SK-N-SH treated with all-trans-retinoic acid at 6 μM for 48 hours (cell line): ENCODE results near the gene IDH3B.

Experiments used
- PPARA ChIP-seq: fragments of 250-450 bp; sonication (Bioruptor Pico); IDR thresholded peaks from 2 replicates; pipeline ENCODE4 v1.5.0; 2020; ENCODE audit warnings: mild to moderate bottlenecking, borderline replicate concordance
- TF ChIP-seq, protein P1 (sequence below): fragments of 250-450 bp; sonication (Bioruptor Pico); IDR thresholded peaks from 2 replicates; pipeline ENCODE4 v1.8.0; 2020; ENCODE audit warnings: mild to moderate bottlenecking, moderate library complexity, borderline replicate concordance
- TF ChIP-seq, protein P2 (sequence below): fragments of 250-450 bp; sonication (Bioruptor Pico); IDR thresholded peaks from 2 replicates; pipeline ENCODE4 v1.5.1; 2021; ENCODE audit warnings: mild to moderate bottlenecking, moderate library complexity

DNA sequence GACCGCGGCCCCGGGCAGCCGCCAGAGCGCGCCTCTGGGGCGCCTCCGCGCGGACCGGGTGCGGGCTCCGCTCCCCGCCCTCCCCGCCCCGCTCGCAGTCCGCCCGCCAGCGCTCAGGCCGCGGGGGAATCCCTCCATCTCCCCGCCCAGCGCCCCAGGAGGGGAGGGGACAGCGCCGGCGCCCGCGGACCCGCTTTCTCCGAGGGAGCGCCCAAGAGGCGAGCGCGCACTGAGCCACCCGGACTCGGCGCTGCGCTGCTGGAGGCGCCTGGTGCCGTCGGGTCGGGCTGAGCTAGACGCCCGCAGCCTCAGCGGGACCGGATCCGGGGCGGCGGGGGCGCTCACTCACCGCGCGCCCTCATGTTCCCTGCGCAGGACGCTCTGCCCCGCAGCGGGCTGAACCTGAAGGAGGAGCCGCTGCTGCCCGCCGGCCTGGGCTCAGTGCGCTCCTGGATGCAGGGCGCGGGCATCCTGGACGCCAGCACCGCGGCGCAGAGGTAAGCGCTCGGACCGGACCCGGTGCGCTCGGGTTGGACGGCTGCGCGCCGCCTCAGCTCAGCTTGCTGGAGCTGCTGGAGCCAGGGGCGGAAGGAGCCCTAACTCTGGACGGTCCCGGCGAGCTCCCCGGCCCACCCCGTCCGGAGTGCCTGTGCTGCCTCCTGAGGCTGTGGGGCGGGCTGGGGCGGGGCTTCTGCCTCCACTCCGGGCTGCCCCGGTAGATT lies 29.4 kb upstream of the IDH3B start:
- TF ChIP-seq, protein P1, sequence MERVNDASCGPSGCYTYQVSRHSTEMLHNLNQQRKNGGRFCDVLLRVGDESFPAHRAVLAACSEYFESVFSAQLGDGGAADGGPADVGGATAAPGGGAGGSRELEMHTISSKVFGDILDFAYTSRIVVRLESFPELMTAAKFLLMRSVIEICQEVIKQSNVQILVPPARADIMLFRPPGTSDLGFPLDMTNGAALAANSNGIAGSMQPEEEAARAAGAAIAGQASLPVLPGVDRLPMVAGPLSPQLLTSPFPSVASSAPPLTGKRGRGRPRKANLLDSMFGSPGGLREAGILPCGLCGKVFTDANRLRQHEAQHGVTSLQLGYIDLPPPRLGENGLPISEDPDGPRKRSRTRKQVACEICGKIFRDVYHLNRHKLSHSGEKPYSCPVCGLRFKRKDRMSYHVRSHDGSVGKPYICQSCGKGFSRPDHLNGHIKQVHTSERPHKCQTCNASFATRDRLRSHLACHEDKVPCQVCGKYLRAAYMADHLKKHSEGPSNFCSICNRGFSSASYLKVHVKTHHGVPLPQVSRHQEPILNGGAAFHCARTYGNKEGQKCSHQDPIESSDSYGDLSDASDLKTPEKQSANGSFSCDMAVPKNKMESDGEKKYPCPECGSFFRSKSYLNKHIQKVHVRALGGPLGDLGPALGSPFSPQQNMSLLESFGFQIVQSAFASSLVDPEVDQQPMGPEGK (CRISPR knock-in tag) = no peak
- TF ChIP-seq, protein P2, sequence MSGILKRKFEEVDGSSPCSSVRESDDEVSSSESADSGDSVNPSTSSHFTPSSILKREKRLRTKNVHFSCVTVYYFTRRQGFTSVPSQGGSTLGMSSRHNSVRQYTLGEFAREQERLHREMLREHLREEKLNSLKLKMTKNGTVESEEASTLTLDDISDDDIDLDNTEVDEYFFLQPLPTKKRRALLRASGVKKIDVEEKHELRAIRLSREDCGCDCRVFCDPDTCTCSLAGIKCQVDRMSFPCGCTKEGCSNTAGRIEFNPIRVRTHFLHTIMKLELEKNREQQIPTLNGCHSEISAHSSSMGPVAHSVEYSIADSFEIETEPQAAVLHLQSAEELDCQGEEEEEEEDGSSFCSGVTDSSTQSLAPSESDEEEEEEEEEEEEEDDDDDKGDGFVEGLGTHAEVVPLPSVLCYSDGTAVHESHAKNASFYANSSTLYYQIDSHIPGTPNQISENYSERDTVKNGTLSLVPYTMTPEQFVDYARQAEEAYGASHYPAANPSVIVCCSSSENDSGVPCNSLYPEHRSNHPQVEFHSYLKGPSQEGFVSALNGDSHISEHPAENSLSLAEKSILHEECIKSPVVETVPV = no peak
- TF ChIP-seq PPARA (CRISPR knock-in tag) = no peak
